Spinal cord (tissue), 10 donors: Measurements from ENCODE around the gene STAG1. TPM values are rescaled to one million over a fixed set of nuclear protein-coding genes. Genes with fewer than 3 reads are reported as not detected.

Experiments
- DNase-seq, 6 donors: peaks; one replicate each; pipeline versions ENCODE4 v3.0.0 to v3.0.0-alpha.2; 2013 to 2015; ENCODE audit warnings: low spot score in 6 of 6, low read depth in 4 of 6
- H3K27ac ChIP-seq: one replicate; pipeline ENCODE4 v1.5.1; 2013; ENCODE audit warnings: low read depth, low read length, control low read depth
- H3K27me3 ChIP-seq: one replicate; pipeline ENCODE4 v1.6.1; 2013; ENCODE audit warnings: low read length; ENCODE audit not compliant: control insufficient read depth, insufficient read depth
- H3K36me3 ChIP-seq: one replicate; pipeline ENCODE4 v1.6.1; 2013; ENCODE audit warnings: low read length; ENCODE audit not compliant: control insufficient read depth, insufficient read depth
- H3K4me1 ChIP-seq: one replicate; pipeline ENCODE4 v1.6.1; 2013; ENCODE audit warnings: low read length; ENCODE audit not compliant: control insufficient read depth, insufficient read depth
- H3K4me3 ChIP-seq: one replicate; pipeline ENCODE4 v1.5.1; 2013; ENCODE audit warnings: low read depth, low read length, control low read depth
- H3K9me3 ChIP-seq: one replicate; pipeline ENCODE4 v1.6.1; 2013; ENCODE audit warnings: low read length; ENCODE audit not compliant: control insufficient read depth, insufficient read depth
- WGBS: methylation state at CpG from one replicate; pipeline ENCODE4 v1.1.5; 2013; ENCODE audit warnings: missing lambda C conversion rate; ENCODE audit not compliant: insufficient coverage; 5-methylcytosine and 5-hydroxymethylcytosine counted together
- polyA plus RNA-seq, 2 donors: library from polyadenylated mRNA; unstranded; fragments of 120-200 nt; gene quantifications; one replicate each; pipeline ENCODE4 v1.2.1, GENCODE V29; 2013; ENCODE audit not compliant: insufficient read length in 2 of 2
- total RNA-seq, 2 donors: library from RNA; depleted of rRNA in 1 of 2; stranded (reverse); fragments of 120-200 nt in 1 of 2; fragments of >200 nt in 1 of 2; gene quantifications; one replicate each; pipeline versions ENCODE4 v1.2.3 to v1.2.4, GENCODE V29; 2013 to 2014
- donor health status: healthy.

Gene STAG1
- total and polyA plus RNA-seq, 4 donors, result 24.8 to 77.4 (median 45.0) TPM

GRCh38 chr3:136437043-136437442 lies 315.1 kb downstream of the STAG1 start:
- Histone ChIP-seq H3K27ac (no peak overlapping the region), H3K4me3 (no peak overlapping the region), H3K27me3 (no peaks in the 10 kb centered on the region), H3K9me3 (peaks cover 2% of the 10 kb centered on the region), H3K4me1 (no peaks in the 10 kb centered on the region), H3K36me3 (peaks cover 10% of the 10 kb centered on the region)
- no peak for DNase-seq
- no CpG with 5 or more reads among the region's 2 CpGs for WGBS

GRCh38 chr3:136434429-136434828 lies 317.7 kb downstream of the STAG1 start:
- H3K4me1 ChIP-seq, result no peaks in the 10 kb centered on the region
- H3K36me3 ChIP-seq, result peaks cover 6% of the 10 kb centered on the region
- H3K4me3 ChIP-seq, result no peak overlapping the region
- DNase-seq, result no peak
- peaks cover 2% of the 10 kb centered on the region for H3K9me3 ChIP-seq
- WGBS, result 70% methylated on average over 1 of the region's 2 CpGs
- no peak overlapping the region for H3K27ac ChIP-seq
- no peaks in the 10 kb centered on the region for H3K27me3 ChIP-seq

- Histone ChIP-seq H3K27ac (no peak overlapping the region), H3K27me3 (no peaks in the 10 kb centered on the region), H3K4me1 (no peaks in the 10 kb centered on the region), H3K36me3 (peaks cover 10% of the 10 kb centered on the region), H3K9me3 (peaks cover 2% of the 10 kb centered on the region), H3K4me3 (no peak overlapping the region)
- no peak for DNase-seq
- 100% methylated on average over 1 of the region's 4 CpGs for WGBS
Measured at GRCh38 chr3:136432685-136433084, 319.5 kb downstream of the STAG1 start.

DNA sequence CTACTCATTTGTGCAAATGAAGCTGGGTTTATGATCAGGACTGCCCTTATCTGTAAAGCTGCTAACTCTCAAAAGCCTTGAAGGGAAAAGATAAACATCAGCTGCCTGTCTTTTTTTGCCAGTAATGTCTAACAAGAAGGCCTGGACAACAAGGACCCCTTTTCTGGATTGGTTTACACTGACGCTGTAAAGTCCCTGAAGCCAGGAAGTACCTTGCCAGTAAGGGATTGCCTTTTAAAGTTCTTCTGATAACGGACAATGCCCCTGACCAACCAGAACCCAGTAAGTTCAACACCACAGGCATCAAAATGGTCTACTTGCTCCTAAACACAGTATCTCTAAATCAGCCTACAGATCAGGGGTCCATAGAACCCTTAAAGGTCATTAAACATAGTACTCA lies 324.0 kb downstream of the STAG1 start:
- H3K4me1 ChIP-seq, result no peaks in the 10 kb centered on the region
- H3K27ac ChIP-seq, result no peak overlapping the region
- peaks cover 13% of the 10 kb centered on the region for H3K36me3 ChIP-seq
- H3K27me3 ChIP-seq, result no peaks in the 10 kb centered on the region
- peak in 1 of 6 donors; percentile 4 for DNase-seq
- H3K4me3 ChIP-seq, result no peak overlapping the region
- peaks cover 2% of the 10 kb centered on the region for H3K9me3 ChIP-seq
- WGBS, result 100% methylated on average over 1 of the region's 2 CpGs

DNA sequence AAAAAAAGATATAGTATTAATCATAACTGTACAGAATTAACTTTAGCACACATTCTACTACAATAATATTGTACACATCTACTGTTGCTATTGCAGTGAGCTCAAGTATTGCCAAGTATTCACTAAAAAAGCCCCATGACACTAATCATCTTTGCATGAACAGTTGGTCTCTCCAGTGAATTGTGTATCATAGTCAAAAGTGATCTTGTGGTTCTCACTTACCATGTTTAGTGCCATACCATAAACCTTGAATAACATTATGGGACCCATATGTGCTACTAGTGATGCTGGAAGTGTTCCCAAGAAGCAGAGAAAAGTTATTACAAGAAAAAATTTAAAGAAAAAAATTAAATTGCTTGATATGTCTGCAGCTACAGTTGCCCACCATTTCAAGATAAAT lies 324.9 kb downstream of the STAG1 start:
- H3K4me1 ChIP-seq, result no peaks in the 10 kb centered on the region
- H3K27ac ChIP-seq, result no peak overlapping the region
- H3K36me3 ChIP-seq, result peaks cover 9% of the 10 kb centered on the region
- peaks cover 2% of the 10 kb centered on the region for H3K9me3 ChIP-seq
- no peaks in the 10 kb centered on the region for H3K27me3 ChIP-seq
- H3K4me3 ChIP-seq, result no peak overlapping the region
- peak in 3 of 6 donors; percentile 2 to 71 (median 54) for DNase-seq

- DNase-seq, result no peak
- Histone ChIP-seq H3K36me3 (peaks cover 2% of the 10 kb centered on the region), H3K27ac (no peak overlapping the region), H3K4me3 (no peak overlapping the region), H3K27me3 (no peaks in the 10 kb centered on the region), H3K4me1 (no peaks in the 10 kb centered on the region), H3K9me3 (no peaks in the 10 kb centered on the region)
Measured at GRCh38 chr3:136414476-136414875, 337.7 kb downstream of the STAG1 start.

DNA sequence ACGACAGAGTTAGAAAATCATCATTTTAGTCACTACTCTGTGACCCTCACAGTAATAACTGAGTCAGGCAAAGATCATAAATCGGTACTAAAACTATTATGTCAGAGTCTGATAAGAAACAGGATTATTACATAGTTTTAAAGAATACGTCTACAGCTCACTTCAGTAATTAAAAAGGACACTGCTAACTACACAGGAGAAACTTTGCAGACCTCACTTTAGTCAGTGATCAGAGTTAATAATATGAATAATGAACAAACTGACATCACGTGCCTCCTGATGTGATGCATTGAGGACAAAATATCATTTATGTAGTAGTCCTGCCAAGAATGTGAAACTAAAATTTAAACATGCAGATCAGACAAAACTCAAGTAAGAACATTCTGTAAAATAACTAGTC lies 339.9 kb downstream of the STAG1 start:
- no peak overlapping the region for H3K4me3 ChIP-seq
- no peaks in the 10 kb centered on the region for H3K9me3 ChIP-seq
- H3K4me1 ChIP-seq, result no peaks in the 10 kb centered on the region
- no CpG with 5 or more reads among the region's 4 CpGs for WGBS
- no peaks in the 10 kb centered on the region for H3K27me3 ChIP-seq
- DNase-seq, result no peak
- no peaks in the 10 kb centered on the region for H3K36me3 ChIP-seq
- H3K27ac ChIP-seq, result no peak overlapping the region

DNA sequence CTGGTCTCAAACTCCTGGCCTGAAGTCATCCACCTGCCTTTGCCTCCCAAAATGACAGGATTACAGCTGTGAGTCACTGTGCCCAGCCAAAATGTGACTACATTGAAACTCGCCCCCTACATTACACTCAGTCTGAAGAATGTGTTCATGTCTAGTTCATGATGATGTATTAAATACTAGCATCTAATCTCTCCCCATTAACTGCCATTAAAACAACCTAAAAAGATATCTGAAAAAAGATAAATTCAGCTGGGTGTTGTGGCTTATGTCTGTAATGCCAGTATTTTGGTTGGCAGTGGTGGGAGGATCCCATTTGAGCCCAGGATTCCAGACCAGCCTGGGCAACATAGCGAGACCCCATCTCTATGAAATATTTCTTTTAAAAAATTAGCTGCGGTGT lies 342.6 kb downstream of the STAG1 start:
- Histone ChIP-seq H3K27ac (no peak overlapping the region), H3K4me3 (no peak overlapping the region), H3K27me3 (no peaks in the 10 kb centered on the region), H3K4me1 (no peaks in the 10 kb centered on the region), H3K9me3 (no peaks in the 10 kb centered on the region), H3K36me3 (no peaks in the 10 kb centered on the region)
- no peak for DNase-seq
- no CpG with 5 or more reads among the region's 3 CpGs for WGBS

DNA sequence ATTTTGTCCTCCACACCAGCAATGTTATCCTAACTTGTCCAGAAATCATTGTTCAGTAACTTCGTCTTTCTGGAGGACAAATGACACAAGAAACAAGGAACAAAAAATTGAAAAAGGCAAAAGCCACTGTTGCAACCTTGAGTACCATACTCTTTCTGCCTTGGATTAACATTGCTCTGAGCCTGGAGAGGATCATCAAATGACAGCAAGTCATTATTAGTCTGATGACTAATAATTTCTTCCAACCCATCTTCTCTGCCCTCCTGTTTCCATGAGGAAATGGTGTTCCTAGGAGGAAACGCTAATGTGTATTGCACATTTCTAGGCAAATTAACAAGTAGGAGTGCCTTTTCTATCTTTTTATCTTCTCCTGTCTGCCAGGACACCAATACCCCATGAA lies 348.1 kb downstream of the STAG1 start:
- no peak for DNase-seq
- no peak overlapping the region for H3K27ac ChIP-seq
- WGBS, result 100% methylated on average over 1 of the region's 2 CpGs
- no peaks in the 10 kb centered on the region for H3K9me3 ChIP-seq
- H3K36me3 ChIP-seq, result peaks cover 3% of the 10 kb centered on the region
- no peaks in the 10 kb centered on the region for H3K4me1 ChIP-seq
- no peak overlapping the region for H3K4me3 ChIP-seq
- no peaks in the 10 kb centered on the region for H3K27me3 ChIP-seq

DNA sequence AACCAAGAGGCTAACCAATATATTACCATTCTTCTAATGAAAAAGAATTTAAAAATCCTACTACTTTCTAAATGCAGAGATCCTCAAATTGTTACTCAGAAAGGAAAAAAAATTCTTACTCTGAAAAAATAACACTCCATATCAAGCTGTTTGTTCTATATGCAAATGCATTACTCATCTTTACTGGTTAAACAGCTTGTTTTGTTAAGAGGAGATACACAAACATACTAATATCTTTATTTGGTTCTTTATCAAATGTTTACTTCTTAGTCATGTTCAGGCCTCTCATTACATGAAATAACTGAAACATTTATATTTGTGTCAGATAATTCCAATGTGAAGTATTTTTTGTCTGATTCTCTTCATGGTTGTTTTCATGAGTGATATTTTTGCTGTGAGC lies 355.3 kb downstream of the STAG1 start:
- Histone ChIP-seq H3K36me3 (peaks cover 2% of the 10 kb centered on the region), H3K27ac (no peak overlapping the region), H3K9me3 (no peaks in the 10 kb centered on the region), H3K4me1 (no peaks in the 10 kb centered on the region), H3K27me3 (no peaks in the 10 kb centered on the region), H3K4me3 (no peak overlapping the region)
- no peak for DNase-seq
